ENCODE measurements around the gene ZNF24. TPM values are rescaled to one million over a fixed set of nuclear protein-coding genes. Genes with fewer than 3 reads are reported as not detected.

Gene ZNF24
- 44.4 TPM for total RNA-seq
- long read RNA-seq, full-length matches to known transcripts = 37 of 50 reads
- long read RNA-seq, partial matches to known transcripts = 1 of 50 reads
- long read RNA-seq, other reads (novel, unspliced or antisense) = 12 of 50 reads

GRCh38 chr18:35343936-35344735 is at the start of gene ZNF24:
Gene ZNF24, minus strand, starts transcription at chr18:35344420. Its CDS starts 3,770 bp downstream, at chr18:35340650.
- DNase-seq (peak; percentile 98), ATAC-seq (ENCODE audit: poor library complexity) (peak; percentile 99)
- intact Hi-C loops (cut with DNase I) = loop anchor here (2.0 to 5.0 kb wide), 2 partner anchors 52 to 105 kb away; partner anchors contain the start of gene ZSCAN30

DNA sequence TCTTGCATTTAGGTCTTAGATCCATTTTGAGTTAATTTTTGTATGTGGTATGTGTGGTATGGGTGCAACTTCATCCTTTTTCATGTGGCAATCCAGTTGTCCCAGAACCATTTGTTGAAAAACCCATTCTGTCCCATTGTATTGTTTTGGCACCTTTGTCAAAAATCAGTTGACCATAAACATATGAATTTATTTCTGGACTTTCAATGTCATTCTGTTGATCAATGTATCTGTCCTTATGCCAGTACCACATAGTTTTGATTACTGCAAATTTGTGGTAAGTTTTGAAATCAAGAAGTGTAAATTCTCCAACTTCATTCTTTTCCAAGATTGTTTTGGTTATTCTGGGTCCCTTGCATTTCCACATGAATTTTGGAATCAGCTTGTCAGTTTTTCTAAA is 49.5 kb upstream of the ZNF24 start:
- intact Hi-C loops (cut with DNase I) = no loop called here
- no peak for DNase-seq
- ATAC-seq (ENCODE audit: poor library complexity) = no peak

GRCh38 chr18:35392375-35392774 is 48.2 kb upstream of the ZNF24 start:
- intact Hi-C loops (cut with DNase I) = no loop called here
- ATAC-seq (ENCODE audit: poor library complexity) (no peak), DNase-seq (no peak)

GRCh38 chr18:35390951-35391700 is 46.9 kb upstream of the ZNF24 start:
- intact Hi-C loops (cut with DNase I) = no loop called here
- DNase-seq (no peak), ATAC-seq (ENCODE audit: poor library complexity) (no peak)

GRCh38 chr18:35389095-35389618 is 44.9 kb upstream of the ZNF24 start:
- DNase-seq (no peak), ATAC-seq (ENCODE audit: poor library complexity) (peak; percentile 81)
- intact Hi-C loops (cut with DNase I) = no loop called here

DNA sequence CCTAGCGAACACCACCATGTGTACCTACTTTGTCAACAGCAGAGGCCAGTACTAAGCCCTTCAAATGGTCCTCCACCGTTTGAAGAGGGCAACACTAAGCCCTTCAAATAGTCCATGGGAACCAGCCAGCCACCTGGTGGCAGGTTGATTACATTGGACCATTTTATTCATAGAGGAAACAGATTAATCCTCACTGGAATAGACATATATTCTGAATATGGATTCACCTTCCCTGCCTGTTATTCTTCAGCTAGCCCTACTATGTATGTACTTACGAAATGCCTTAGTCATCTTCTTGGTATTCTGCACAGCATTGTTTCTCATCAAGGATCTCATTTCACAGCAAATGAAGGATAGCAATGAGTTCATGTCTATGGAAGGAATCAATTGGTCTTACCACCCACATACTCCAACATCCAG is 42.9 kb upstream of the ZNF24 start:
- intact Hi-C loops (cut with DNase I) = no loop called here
- no peak for ATAC-seq (ENCODE audit: poor library complexity)
- no peak for DNase-seq

- intact Hi-C loops (cut with DNase I) = no loop called here
- ATAC-seq (ENCODE audit: poor library complexity) (peak; percentile 80), DNase-seq (peak; percentile 65)
Observed at GRCh38 chr18:35386600-35387100, 42.4 kb upstream of the ZNF24 start.

DNA sequence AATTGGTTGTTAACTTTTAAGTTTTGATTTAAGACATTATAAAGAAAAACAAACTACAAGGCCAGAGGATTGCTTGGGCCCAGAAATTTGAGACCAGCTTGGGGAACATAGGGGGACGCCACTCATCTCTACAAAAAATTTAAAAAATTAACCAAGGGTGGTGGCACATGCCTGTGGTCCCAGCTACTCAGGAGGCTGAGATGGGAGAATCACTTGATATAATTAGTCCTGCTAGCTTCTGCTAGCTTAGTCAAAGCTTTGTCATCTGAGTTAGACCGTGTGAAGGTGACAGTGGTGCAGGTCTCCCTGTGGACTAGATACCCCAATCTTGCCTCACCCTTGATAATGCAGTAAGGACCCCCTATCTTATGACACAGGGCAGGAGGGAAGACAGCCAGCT is 38.9 kb upstream of the ZNF24 start:
- no peak for DNase-seq
- intact Hi-C loops (cut with DNase I) = no loop called here
- ATAC-seq (ENCODE audit: poor library complexity) = no peak

GRCh38 chr18:35379421-35379820 is 35.2 kb upstream of the ZNF24 start:
- DNase-seq = no peak
- intact Hi-C loops (cut with DNase I) = no loop called here
- ATAC-seq (ENCODE audit: poor library complexity) = no peak

DNA sequence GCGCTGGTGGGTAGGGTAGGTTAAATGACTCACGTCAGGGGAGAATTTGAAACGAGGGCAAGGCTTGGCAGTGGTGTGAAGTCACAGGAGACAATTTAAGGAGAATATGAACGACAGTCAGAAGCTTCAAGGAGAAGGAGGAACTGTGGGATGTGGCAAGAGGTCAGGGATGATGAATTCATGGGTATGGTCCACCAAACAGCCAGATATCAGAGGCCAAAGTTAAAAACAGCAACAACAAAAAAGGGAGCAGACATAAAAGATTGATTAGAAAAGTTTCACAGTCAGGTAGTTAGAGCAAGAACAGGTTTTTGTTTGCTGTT is 34.3 kb upstream of the ZNF24 start:
- intact Hi-C loops (cut with DNase I) = no loop called here
- ATAC-seq (ENCODE audit: poor library complexity) = no peak

DNA sequence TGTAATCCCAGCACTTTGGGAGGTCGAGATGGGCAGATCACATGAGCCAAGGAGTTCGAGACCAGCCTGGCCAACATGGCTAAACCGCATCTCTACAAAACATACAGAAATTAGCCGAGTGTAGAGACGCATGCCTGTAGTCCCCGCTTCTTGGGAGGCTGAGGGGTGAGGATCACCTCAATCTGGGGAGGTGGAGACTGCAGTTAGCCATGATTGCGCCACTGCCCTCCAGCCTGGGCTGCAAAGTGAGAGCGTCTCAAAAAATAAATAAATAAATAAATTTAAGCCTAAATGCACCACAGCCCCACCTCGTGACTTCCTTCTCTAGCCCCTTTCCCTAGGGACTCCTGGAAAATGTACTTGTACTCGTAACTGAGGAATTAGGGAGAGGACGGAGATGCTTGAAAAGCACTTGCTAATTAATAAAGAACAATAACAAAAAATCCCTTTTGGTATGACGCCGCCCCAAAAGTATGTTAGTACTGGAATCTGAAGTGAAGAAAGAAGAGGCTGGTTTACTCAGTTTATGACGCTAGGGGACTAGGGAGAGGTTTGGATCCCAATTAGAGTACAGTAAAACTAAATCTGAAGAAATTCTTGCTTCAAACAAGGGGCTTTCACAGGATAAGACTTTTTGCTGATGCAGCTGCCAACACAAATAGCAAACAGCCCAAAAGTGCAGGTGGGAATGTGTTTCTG is 33.8 kb upstream of the ZNF24 start:
- DNase-seq = no peak
- no peak for ATAC-seq (ENCODE audit: poor library complexity)
- intact Hi-C loops (cut with DNase I) = no loop called here

More for the DNA sequence above, 34.3 kb upstream of the ZNF24 start:
- no peak for DNase-seq

DNA sequence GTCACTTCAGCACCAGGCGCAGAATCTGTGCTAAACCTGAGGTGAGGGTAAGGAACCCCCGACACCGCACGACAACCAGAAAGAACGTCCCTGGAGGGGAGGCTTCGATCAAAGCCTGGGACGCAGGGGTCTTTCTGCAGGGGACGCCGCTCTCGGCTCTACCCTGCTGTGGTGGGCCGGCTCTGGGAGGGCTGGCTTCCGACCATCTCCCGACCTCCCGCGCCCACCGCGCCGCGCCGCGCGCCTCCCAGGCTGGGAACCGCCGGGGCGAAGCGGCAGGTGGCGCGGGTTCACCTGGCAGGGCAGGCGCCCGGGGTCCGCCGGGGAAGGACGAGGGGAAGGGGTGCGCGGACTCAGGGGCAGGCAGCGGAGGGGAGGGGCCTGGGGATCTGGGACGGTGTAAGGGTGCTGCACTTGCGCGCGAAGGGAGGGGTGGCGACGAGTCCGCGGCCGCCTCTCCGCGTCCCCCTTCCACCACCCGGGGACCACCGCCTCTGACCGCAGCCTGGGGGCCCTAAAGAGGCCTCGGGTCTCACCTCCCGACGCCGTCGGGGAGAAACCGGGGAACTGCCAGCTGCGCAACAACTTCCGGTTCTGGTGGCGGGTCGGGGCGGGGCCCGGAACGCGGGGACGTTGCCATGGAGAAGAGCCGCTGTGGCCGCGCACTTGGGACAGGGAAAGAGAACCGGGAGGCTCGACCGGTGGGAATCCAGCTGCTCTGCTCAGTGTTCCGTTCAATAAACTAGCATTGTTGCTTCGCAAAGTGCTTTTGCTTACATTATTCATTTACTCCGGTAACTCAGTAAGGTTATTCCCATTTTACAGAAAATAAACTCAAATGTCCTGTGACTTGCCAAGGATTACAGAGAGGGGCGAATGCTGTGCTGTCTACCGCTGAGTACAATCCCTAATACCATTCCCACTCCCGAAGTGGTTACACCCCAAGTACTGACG is 32.8 kb upstream of the ZNF24 start, which contains the start of gene ZNF396:
Gene ZNF396, minus strand, starts transcription at position 596 of the 954 bp plus-strand sequence. CDS start 3,045 bp downstream, outside the sequence.
- DNase-seq (peak; percentile 93), ATAC-seq (ENCODE audit: poor library complexity) (peak; percentile 97)
- intact Hi-C loops (cut with DNase I) = no loop called here

DNA sequence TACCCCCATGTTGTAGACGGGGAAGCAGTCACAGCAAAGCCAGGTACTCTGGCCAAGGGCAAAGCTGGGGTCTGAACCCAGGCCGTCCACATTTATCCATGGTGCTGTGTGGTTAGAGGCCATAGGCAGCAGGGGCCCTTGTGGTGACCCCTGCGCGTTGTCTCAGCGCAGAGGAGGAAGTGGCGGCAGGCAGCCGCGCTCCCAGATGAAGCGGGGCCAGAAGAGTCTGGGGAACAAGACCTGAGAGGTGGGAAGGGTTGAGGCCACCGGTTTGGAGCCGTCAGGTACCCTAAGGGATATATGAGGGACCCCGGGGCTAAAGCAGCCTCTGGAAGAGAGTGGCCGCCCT is 32.1 kb upstream of the ZNF24 start:
- ATAC-seq (ENCODE audit: poor library complexity) (peak; percentile 56), DNase-seq (peak; percentile 55)
- intact Hi-C loops (cut with DNase I) = no loop called here

DNA sequence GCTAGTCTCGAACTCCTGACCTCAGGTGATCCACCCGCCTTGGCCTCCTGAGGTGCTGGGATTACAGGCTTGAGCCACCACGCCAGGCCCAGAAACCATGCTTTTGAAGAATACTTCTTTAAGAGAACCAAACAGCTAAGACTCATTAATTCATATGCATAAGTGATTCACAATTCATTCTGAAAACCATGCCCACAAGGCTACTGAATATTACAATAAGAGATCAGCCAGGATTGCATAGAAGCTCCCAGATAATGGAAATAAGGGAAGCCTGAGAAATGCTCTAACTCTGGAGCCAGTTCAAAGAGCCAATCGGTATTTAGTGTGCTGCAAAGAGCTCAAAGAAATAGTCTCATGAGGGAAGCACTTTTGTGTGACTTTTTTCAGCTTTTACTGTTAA is 30.5 kb upstream of the ZNF24 start:
- DNase-seq = no peak
- intact Hi-C loops (cut with DNase I) = no loop called here
- ATAC-seq (ENCODE audit: poor library complexity) = no peak

GRCh38 chr18:35371412-35372195 is 27.4 kb upstream of the ZNF24 start:
- DNase-seq (no peak), ATAC-seq (ENCODE audit: poor library complexity) (no peak)
- intact Hi-C loops (cut with DNase I) = no loop called here

GRCh38 chr18:35369126-35369525 is 24.9 kb upstream of the ZNF24 start:
- ATAC-seq (ENCODE audit: poor library complexity) (no peak), DNase-seq (no peak)
- intact Hi-C loops (cut with DNase I) = no loop called here

DNA sequence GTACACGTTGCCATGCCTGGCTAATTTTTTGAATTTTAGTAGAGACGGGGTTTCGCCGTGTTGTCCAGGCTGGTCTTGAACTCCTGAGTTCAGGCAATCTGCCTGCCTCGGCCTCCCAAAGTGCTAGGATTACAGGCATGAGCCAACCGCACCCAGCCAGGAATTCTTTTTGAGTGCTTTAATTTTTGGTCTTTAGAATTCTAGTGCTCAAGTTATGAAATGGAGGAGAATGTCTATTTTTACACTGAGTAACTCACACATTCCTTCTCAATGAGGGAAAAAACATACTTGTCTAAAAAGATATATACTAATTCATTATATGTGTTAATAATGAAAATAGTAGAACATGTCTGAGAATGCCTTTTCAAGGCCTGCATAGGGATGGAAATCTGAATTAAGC is 24.4 kb upstream of the ZNF24 start:
- DNase-seq (no peak), ATAC-seq (ENCODE audit: poor library complexity) (no peak)
- intact Hi-C loops (cut with DNase I) = no loop called here

Data from Right ventricle myocardium superior (tissue), 1 donor.